ENCODE measurements around the gene ZNF133. TPM values are rescaled to one million over a fixed set of nuclear protein-coding genes. Genes with fewer than 3 reads are reported as not detected.

The ZNF133 gene
- total RNA-seq, 2 experiments from 2014 or later, result 5.9 to 6.5 TPM

DNA sequence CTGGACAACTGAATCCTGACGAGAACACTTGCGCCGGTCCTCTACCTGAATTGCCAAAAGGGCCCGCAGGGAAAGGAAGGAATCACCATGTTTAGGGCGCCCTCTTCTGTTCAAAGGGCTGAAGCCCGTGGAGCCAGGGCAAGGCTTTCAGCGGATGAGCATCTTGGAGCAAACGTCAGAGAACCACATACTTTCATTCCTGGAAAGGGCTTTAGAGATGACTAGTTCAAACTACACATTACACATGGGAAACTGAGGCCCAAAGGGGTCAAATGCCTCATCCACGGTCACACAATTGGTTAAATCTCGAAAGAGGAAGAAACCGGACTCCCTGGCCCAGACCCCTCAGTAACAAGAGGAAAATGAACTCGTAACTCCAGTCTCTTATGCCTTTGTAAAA, 11.5 kb upstream of the ZNF133 start:
- H3K4me3 ChIP-seq (ENCODE audit: low read depth, low read length, poor library complexity, severe bottlenecking), result no peak overlapping the region
- no peaks in the 10 kb centered on the region for H3K79me2 ChIP-seq (ENCODE audit: insufficient read depth, low read depth, low read length)
- no peak overlapping the region for H2AFZ ChIP-seq (ENCODE audit: low read length)
- H3K27ac ChIP-seq (ENCODE audit: low read depth, low read length, poor library complexity, severe bottlenecking), result no peak overlapping the region
- TF ChIP-seq, protein P1, sequence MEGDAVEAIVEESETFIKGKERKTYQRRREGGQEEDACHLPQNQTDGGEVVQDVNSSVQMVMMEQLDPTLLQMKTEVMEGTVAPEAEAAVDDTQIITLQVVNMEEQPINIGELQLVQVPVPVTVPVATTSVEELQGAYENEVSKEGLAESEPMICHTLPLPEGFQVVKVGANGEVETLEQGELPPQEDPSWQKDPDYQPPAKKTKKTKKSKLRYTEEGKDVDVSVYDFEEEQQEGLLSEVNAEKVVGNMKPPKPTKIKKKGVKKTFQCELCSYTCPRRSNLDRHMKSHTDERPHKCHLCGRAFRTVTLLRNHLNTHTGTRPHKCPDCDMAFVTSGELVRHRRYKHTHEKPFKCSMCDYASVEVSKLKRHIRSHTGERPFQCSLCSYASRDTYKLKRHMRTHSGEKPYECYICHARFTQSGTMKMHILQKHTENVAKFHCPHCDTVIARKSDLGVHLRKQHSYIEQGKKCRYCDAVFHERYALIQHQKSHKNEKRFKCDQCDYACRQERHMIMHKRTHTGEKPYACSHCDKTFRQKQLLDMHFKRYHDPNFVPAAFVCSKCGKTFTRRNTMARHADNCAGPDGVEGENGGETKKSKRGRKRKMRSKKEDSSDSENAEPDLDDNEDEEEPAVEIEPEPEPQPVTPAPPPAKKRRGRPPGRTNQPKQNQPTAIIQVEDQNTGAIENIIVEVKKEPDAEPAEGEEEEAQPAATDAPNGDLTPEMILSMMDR (conservative IDR thresholded peaks at IDR 0.05; ENCODE audit: low read length), result peak; percentile 93
- no peak for TF ChIP-seq EZH2phosphoT487 (IDR thresholded peaks at IDR 0.05; ENCODE audit: borderline replicate concordance, low read depth, low read length)
- intact Hi-C loops (cut with micrococcal nuclease; ENCODE audit: unreplicated experiment), result loop anchor here (2.0 to 10.0 kb wide), 2 partner anchors 212 to 772 kb away; no protein-coding TSS in a partner anchor
- H3K36me3 ChIP-seq (ENCODE audit: insufficient read depth, low read length), result no peaks in the 10 kb centered on the region
- H3K9me2 ChIP-seq (ENCODE audit: insufficient read depth, low read length), result no peaks in the 10 kb centered on the region
- H3K4me2 ChIP-seq (ENCODE audit: low read length), result no peak overlapping the region
- peak; percentile 64 for DNase-seq (ENCODE audit: low spot score)
- H3K9me3 ChIP-seq (ENCODE audit: low read length), result no peaks in the 10 kb centered on the region
- no TSS peak for BruUV-seq (replicated peaks)
- H3K4me1 ChIP-seq (ENCODE audit: insufficient read depth, low read length, poor library complexity, severe bottlenecking), result no peaks in the 10 kb centered on the region
- no peaks in the 10 kb centered on the region for H4K20me1 ChIP-seq (ENCODE audit: insufficient read depth, low read length)
- CTCF ChIA-PET (ENCODE audit: unreplicated experiment), result no interaction called here
- POLR2A ChIA-PET, result no interaction called here

DNA sequence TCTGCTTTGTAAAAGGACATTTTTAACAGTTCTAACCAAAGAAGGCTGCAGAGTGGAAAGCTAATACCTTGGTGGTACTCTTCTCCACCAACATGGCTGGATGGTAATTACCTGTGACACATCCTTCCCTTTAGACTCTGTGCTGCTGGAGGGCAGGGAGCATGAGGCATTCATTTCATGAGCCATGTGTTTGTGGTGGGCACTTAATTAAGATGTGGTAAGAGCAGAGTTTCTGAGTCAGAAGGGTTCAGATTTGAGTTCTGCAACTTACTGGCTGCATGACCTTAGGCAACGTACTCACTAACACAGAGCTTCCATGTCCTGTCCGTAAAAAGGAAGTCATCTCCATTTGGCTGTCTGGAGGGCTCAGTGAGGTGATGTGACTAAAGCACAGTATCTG, 9.1 kb upstream of the ZNF133 start:
- Histone ChIP-seq H3K27ac (ENCODE audit: low read depth, low read length, poor library complexity, severe bottlenecking) (no peak overlapping the region), H3K79me2 (ENCODE audit: insufficient read depth, low read depth, low read length) (no peaks in the 10 kb centered on the region), H3K9me3 (ENCODE audit: low read length) (no peaks in the 10 kb centered on the region), H3K36me3 (ENCODE audit: insufficient read depth, low read length) (no peaks in the 10 kb centered on the region), H2AFZ (ENCODE audit: low read length) (no peak overlapping the region), H3K4me3 (ENCODE audit: low read depth, low read length, poor library complexity, severe bottlenecking) (no peak overlapping the region), H3K4me1 (ENCODE audit: insufficient read depth, low read length, poor library complexity, severe bottlenecking) (no peaks in the 10 kb centered on the region), H3K9me2 (ENCODE audit: insufficient read depth, low read length) (no peaks in the 10 kb centered on the region), H3K4me2 (ENCODE audit: low read length) (no peak overlapping the region), H4K20me1 (ENCODE audit: insufficient read depth, low read length) (no peaks in the 10 kb centered on the region)
- BruUV-seq (replicated peaks), result no TSS peak
- TF ChIP-seq, protein P1 (conservative IDR thresholded peaks at IDR 0.05; ENCODE audit: low read length), result no peak
- no peak for TF ChIP-seq EZH2phosphoT487 (IDR thresholded peaks at IDR 0.05; ENCODE audit: borderline replicate concordance, low read depth, low read length)
- intact Hi-C loops (cut with micrococcal nuclease; ENCODE audit: unreplicated experiment), result loop anchor here (10.0 kb wide), 1 partner anchor 214 kb away; no protein-coding TSS in a partner anchor
- POLR2A ChIA-PET, result interaction anchor here (0.6 to 1.1 kb wide), 2 partner anchors 9 to 286 kb away, joined by 4 read pairs; partner anchors contain the start of gene ZNF133
- CTCF ChIA-PET (ENCODE audit: unreplicated experiment), result no interaction called here
- DNase-seq (ENCODE audit: low spot score), result no peak

DNA sequence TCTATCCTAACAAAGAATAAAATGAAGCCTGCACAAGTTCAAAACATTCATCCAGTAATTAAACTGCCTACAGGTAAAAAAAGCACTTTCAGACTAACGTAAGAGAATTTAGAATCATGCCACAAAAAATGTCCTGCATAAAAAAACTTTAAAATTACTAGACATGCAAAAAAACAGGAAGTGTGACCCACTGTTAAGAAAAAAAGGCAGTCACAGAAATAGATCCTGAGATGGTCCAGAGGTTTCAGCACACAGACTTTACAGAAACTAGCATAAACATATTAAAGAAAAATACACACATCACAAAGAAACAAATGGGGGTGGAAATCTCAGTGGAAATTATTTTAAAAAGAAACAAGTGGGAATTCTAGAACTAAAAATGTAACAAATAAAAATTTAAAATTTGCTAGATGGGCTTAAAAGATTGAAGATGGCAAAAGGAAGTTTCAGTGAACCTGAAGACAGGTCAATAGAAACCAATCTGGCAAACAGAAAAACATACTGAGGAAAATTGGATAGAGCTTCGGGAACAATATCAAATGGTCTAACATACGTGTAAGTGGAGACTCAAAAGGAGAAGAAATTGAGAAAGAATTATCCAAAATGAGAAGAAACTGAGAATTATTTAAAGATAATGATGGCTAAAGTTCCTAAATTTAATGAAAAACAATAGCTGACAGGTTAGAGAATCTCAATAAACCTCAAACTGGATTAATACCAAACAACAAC, 3.4 kb upstream of the ZNF133 start:
- Histone ChIP-seq H3K9me2 (ENCODE audit: insufficient read depth, low read length) (no peaks in the 10 kb centered on the region), H3K4me1 (ENCODE audit: insufficient read depth, low read length, poor library complexity, severe bottlenecking) (peaks cover 17% of the 10 kb centered on the region), H3K4me3 (ENCODE audit: low read depth, low read length, poor library complexity, severe bottlenecking) (no peak overlapping the region), H3K4me2 (ENCODE audit: low read length) (peak overlapping the region; percentile 7; the same call in 1 of the 2 replicates), H3K9me3 (ENCODE audit: low read length) (peaks cover 18% of the 10 kb centered on the region), H4K20me1 (ENCODE audit: insufficient read depth, low read length) (no peaks in the 10 kb centered on the region), H3K79me2 (ENCODE audit: insufficient read depth, low read depth, low read length) (no peaks in the 10 kb centered on the region), H3K27ac (ENCODE audit: low read depth, low read length, poor library complexity, severe bottlenecking) (no peak overlapping the region), H3K36me3 (ENCODE audit: insufficient read depth, low read length) (no peaks in the 10 kb centered on the region), H2AFZ (ENCODE audit: low read length) (0 out of 2 replicates have a peak overlapping the region, but pooled peaks have one; percentile 33)
- TF ChIP-seq, protein P1 (conservative IDR thresholded peaks at IDR 0.05; ENCODE audit: low read length), result no peak
- TF ChIP-seq EZH2phosphoT487 (IDR thresholded peaks at IDR 0.05; ENCODE audit: borderline replicate concordance, low read depth, low read length), result no peak
- peak; percentile 19 for DNase-seq (ENCODE audit: low spot score)
- intact Hi-C loops (cut with micrococcal nuclease; ENCODE audit: unreplicated experiment), result loop anchor here (5.0 to 10.0 kb wide), 2 partner anchors 148 to 180 kb away; partner anchors contain the start of genes DZANK1, KAT14, PET117 and POLR3F
- CTCF ChIA-PET (ENCODE audit: unreplicated experiment), result no interaction called here
- BruUV-seq (replicated peaks), result no TSS peak
- POLR2A ChIA-PET, result interaction anchor here (0.7 kb wide), 1 partner anchor 1511 kb away, joined by 4 read pairs; no protein-coding TSS in a partner anchor

All from OCI-LY7 (cell line).